Middle frontal gyrus (tissue), 1 donor: ENCODE results near the gene NPM3.

Experiments
- DNase-seq: peaks from one replicate; pipeline ENCODE4 v3.0.0-alpha.2; 2015; ENCODE audit warnings: low spot score; ENCODE audit errors: extremely low spot score

The NPM3 gene

DNA sequence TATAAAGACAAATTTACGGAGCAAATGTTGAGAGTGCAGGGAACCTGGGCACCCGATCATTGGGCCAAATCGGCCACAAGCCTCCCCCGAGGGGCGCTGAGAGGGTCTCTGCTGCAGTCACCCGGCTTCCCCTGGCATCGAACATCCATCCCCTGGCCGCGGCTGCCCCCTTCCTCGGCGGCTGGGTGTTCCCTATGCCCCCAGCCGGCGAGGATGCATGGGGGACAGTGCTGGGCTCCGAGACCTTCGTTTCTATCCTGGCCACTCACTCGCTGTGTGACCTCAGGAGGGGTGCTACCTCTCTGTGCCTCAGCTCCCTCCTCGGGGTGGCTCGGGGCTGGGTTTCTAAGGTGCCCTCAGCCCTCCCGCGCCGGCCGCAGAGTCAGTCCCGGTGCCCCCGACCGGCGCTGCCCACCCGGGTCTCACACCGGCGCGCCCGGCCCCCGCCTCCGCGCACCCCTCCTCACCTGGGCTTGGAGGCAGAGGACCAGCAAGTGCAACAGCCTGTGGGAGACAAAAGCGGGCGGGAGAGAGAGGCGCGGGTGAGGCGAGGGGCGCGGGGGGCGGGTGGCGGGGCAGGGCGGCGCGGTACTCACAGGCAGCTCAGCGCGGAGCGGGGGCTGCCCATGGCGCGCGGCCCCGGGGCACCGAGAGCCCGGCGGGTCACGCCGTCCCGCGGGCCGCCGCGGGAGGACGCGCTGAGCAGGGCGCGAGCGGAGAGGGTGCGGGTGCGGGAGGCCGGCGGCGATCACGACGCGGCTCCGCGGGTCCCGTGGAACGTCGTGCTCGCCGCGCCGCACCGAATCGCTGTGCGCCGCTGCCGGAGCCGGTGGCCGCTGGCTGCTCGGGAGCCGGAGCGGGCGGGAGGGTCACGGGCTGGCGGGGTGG lies 7.7 kb downstream of the NPM3 start, which contains the start of gene FGF8:
Gene FGF8 (minus strand): TSS at position 842 of the 888 bp plus-strand sequence. CDS start 214 bp downstream, at position 628.
- DNase-seq, result no peak

DNA sequence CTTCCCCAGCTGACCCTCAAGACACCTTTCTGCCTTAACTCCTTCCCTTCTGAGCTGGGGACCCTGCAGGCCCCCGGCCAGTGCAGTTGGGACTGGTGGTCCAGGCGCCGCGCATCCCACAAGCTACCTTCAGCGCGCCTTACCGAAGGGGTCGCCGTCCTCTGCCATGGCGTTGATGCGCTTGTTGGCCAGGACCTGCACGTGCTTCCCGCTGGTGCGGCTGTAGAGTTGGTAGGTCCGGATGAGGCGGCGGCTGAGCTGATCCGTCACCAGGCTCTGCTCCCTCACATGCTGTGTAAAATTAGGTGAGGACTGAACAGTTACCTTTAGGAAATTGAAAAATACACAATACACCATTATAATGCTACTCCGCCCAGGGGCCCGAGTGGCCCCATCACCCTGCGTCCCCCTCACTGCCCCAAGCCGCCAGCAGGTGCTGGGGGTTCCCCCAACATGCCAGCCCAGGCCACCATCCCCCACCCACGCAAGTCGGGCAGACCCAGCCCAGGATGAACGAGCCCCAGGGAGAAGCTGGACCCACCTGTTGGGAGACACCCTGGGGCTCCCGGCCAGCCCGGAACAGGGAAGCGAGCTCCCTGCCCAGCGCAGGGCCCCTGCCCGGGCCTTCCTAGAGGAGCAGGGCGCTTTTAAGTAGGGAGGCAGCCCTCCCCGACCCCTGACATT lies 8.5 kb downstream of the NPM3 start:
- no peak for DNase-seq

DNA sequence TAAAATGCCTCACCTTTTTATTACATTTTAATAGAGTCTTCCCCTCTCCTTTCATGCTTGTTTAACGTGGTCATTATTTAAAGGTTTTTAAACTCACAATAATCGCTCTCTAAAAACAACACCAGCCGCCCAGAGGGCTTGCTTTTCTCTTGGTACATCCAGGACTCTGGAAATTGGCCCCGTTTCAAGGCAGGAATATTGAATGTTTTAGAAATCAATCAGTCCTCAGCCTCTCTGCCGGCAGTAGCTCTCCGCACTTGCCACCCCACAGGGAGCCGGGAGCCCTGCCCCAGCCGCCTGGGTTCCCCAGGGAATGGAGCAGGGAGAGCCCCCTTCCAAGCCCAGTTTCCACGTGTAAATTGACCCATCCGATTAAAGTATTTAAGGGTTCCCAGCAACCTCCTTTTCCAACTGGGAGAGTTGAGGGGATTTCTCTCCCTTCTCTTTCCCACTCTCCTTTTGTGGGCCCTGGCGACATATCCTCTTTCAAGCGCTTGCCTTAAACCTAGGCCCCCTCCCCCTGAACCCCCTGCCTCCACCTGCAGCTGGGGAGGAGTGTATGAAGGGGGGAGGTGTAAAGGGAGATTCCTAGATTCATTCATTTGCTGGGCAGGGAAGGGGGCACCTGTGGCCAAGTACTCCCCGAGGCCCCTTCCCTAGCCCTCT lies 9.2 kb downstream of the NPM3 start:
- no peak for DNase-seq

DNA sequence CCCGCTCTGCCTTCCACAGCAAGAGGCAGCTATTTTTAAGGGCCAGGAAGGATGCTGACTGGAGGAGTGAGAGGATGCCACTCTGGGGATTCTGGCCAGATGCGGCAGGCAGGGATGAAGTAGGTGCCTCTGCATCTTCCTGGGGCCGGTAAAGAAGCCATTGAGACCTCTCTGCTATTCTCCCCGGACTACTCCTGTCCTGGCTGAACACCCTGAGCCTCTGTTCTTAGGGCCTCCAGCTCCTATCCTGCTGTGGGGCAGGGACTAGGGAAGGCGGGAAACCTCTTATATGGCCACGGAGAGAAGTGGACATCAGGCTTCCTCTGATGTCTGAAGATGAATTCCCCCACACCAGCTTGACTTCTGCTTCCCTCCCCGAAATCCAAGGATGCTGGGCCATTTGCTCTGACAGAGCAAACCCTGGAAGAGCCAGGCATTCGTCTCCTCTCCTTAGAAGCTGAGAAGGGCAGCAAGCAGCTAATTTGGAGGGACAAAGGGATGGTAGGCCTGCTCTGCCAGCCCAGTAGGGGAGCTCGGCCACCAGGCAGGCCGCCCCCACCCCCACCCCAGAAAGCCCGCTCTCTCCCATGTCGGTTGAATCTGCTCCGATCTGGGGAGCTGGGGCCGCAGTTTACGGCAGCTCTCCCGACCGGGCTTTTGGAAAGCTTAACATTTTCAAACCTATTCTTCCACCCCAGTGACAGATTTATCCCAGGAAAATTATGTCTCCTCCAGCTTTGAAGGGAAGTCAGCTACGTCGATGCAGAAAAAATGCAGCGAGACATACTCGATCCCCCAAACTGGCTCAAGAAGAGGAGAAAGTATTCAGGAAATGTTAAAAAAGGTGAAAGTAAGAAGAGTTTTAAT lies 10.1 kb downstream of the NPM3 start:
- no peak for DNase-seq

DNA sequence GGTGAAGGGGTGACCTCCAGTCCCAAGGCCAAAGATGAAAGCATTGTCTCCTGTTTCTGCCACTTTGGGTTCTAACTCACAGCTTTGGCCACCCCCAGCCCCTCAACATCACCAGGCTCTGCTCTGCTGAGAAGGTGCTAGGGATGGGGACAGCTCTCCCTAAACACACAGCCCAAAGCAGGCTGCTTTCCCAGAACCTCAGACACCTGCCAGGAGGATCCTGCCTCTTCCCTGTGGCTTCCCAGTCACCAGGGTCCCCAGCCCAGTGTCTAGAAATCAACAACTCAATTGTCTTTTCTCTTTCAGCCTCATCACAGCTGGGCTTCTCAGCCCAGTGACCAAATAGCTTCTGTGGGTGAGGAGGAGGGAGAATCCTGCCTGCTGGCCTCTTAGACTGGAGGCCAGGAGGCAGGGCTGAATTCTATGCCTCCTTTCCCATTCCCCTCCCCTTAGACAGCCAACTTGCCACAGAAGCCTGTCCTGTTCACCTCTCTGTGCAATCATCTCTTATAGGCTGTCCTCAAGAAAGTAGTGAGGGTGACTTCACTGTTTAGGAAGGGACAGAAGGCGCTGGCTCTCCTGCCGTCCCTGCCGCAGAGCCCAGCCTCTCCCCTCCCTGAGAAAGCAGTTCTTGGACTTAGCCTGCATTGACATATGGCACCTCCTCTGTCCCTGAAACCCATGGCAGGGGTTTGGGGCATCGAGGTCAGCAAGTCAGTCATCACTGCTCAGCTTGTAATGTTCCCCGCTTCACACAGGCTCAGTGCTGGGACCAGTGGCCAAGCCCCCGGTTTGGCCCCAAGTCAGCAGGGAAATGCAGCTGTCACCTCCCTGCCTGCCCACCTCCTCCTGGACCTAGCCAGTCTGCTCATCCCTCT lies 11.0 kb downstream of the NPM3 start:
- DNase-seq, result no peak

DNA sequence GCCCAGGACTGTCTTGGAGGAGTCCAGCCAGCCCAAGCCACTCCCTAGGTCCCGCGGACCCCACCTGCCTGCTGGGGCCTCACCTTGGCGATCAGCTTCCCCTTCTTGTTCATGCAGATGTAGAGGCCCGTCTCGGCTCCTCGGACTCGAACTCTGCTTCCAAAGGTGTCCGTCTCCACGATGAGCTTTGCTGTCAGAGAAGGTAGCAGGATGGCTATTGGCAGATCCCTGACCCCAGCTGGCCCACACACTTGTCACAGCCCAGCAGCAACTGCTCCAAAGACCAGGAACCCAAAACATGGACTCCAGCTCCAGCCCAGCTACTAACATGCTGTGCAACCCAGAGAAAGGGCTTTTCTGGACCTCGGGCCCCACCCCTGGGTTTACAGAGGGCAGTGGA lies 11.9 kb downstream of the NPM3 start:
- DNase-seq, result no peak

DNA sequence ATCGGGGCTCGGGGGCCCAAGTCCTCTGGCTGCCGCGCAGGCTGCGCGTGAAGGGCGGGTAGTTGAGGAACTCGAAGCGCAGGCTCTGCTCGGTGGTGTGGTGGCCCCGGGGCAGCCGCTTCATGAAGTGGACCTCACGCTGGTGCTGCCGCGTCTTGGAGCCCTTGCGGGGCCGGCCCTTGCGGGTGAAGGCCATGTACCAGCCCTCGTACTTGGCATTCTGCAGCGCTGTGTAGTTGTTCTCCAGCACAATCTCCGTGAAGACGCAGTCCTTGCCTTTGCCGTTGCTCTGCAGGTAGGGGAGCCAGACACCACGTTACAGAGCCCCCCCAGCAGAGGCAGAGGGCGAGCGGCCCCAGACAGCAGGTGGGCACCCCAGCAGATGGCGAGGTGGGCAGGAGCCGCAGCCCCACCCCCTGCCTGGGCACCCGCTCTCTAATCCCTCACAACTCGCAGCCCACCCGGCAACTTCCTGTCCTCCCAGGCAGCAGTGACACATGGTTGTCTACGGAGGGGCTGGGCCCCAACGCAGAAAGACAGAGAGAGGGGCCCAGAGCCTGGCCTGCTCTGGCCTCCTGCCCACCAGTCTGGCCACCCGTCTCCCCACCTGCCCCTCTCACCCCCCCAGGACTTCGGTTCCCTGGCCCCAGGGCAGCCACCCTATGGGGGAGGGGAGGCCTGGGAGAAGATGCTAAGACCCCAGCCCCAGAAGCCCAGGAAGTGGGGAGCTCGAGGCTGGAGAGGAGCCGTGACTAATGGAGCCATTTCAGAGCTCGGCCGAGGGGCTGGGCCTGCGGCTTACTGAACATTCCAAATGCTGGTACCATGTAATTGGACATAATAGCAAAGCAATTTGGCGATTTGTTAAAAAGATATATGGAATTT lies 12.7 kb downstream of the NPM3 start:
- no peak for DNase-seq

DNA sequence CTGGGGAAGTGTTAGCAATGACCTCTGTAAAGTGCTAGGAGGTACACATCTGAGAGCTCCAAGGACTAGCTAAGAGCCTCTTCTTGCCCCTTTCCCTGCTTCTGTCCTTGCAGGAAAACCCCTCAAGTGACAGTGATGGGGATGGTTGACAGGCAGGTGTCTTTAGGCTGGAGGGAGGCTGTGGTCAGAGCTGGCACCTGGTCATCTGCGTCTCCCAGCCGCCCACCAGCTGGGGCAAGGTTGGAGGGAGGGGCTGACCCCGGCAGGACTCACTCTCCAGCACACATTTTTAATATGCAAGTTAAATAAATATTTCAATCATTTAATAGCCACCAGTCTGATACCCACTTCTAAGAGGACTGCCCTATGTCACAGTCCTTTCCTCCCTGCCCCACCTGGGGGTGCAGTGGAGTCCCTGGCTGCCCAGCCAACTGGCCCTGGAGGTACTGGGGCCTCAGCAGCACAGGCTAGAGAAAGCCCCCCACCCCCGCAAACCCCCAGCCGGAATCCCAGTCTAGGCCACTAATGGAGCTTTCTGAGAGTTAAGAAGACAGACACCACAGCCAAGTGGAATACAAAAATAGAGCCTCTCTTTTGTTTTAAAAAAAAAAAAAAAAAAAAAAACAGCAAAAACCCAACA lies 13.6 kb downstream of the NPM3 start:
- DNase-seq, result no peak

DNA sequence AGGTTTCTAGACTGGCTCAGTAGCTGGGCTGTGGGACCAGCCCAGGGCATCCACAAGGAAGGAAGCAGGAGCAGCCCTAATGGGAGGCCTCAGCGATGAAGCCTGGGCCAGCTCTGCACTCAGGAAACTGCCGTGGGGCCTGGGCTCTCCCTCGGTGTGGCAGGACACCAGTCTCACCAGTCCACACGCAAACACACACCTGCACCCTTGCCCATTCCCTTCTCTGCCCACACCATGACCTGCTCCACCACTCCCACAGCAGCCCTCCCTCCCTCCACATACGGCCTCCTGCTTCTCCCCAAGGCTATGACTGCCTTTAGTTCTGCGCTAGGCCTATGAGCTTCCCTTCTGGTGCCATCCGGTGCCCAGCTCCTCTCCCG lies 14.5 kb downstream of the NPM3 start:
- no peak for DNase-seq

DNA sequence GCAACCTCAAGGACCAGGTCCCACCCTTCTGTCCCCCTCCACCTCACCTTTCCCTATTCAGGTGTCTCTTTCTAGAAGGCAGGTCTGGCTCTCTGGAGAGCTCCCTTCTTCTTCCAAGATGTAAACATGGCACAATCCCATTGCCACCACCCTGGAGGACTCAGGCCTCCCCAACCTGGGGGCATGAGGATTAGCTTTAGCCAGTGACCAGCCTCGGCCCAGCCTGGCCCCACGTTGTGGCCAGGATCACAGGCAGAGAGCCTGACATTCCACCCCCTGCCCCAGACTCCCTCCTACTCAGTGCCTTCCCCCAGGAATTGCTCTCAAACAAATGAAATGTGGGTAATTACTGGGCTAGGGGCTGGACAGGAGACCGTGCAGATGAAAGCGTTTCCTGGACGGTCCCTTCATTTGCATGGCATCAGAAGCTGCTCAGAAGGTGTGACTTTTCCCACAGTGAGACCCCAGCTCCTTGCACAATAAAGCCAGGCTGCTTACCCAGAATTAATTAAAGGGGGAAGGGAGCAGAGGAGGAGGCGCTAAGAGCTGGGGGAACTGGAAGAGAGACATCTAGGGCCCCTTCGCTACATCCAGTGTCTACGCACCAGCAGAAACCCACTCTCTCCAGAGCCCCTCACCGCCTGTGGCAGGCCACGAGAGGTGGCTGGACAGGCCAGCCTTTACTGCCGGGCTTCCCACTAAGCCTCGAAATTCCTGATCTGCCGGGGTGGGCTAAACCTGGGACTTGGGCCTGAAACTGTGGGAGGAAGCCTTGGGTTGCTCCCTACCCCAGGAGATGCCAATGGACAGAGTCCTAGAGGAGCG lies 15.1 kb downstream of the NPM3 start:
- DNase-seq, result no peak

DNA sequence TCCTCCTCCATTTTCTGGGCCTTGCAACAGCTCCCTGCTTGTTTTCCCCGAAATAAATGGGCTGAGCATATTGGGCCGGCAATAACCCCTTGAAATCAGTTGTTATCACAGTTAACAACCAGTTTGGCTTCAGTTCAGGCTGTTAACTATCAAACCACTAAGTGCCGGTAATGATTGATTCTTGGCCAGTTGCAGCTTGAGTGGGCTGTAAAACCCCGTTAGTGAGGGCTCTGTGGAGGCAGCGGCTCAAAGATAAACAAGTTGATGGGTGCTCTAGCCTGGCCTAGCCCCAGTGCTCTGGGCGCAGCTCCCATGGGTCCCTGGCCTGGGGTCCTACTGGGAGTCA lies 15.7 kb downstream of the NPM3 start:
- DNase-seq, result no peak

DNA sequence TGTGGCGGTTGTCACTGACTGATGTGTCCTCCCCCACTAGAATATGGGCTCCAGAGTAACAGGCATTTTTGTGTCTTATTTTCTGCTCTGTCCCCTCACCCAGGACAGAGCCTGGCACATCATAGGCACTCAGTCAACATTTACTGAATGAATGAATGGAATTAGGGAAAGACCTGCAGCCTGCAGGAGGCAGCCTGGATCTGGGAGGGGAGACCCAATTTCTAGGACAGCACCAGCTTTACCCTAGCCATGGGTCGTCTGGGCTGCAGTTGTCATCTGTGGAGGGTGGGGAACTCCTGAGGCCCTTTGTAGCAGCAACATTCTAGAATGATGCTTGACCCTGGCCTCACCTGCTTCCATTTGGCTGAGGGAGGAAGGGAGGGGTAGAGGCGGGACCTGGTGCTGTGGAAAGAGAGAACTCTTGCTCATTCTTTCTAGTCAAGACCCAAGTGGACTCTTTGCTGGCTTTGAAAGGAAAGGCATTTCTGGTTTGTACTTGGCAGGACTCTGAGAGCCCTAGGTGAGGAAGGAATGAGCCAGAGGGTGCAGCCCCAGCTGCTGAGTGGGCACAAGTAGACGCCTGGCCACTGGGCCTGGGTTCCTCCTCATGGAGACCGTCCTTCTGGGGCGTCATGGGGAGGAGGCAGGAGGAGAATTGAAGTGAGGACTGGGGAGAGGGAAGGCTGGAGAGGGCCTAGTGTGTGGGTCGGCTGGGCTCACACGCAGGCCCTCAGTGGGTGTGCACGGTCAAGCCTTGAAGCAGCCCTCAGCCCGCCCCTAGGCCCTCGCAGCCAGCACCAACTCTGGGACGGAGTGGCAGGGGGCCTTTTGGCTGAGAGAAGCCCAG lies 16.3 kb downstream of the NPM3 start:
- DNase-seq, result no peak

DNA sequence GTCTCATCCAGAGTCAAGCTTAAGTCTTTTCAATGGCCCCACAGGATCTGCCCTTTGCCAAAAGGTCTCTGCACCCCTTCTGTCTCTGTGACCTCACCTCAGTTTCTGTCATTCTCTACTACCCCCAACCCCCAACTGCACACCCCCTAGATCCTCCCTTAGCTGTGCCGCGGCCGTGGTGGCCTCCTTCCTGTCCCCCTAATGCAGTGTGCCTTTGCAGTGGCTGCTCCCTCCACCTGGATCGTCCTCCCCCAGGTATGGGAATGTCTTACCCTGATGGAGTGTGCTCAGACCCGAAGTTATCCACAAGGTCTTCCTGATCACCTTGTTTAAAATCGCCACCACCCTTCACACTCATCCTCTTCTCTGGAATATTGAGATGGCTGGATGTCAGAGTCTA lies 16.9 kb downstream of the NPM3 start:
- no peak for DNase-seq

DNA sequence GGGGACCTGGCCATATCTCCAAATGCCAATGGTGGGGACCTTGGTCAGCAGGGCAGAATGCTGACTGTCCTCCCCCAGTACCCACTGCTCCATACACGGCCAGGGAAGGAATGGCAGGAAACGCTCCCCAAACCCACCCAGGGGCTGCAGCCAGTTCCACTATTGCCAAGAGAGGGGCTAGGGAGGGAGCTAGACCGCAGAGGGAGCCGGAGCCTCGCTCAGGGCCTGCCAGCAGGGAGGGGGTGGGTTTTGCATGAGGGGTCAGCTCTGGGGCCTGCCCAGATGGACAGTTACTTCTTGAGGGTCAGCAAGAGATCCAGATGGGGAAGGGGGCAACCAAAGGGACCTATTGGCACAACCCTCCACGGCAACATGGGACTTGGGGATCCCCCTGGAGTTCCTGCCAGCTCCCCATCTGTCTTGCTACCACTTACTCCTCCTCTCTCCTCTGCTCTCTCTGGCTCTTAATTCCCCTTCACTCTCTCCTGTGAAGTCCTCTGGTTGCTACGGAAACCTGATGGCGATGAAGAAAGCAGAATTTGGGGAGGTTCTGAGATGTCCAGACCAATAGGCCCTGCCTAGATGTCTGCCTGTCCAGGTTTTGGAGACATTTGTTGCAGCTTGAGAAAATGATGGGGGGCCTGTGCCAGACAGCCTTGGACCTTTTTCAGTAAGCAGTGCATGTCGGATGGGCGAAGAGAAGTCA lies 20.0 kb downstream of the NPM3 start:
- no peak for DNase-seq

DNA sequence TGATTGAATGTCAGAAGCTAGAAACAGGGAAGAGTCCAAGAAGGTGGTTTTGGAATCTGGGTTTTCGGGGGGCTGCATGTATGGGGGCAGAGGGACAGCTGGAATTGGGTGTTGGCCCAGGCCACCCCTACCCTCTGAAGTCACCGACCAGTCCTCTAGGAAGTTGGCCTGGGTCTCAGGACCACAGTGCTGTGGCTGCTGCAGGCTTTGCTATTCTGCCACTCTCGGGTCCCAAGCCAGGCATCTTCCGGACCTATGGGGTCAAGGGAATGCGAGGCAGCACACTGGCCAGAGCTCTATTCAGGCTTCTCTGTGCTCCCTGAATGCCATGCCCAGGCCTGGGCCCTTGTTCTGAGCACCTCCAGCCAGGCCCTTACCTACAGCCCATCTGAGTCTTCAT lies 20.5 kb downstream of the NPM3 start:
- no peak for DNase-seq

DNA sequence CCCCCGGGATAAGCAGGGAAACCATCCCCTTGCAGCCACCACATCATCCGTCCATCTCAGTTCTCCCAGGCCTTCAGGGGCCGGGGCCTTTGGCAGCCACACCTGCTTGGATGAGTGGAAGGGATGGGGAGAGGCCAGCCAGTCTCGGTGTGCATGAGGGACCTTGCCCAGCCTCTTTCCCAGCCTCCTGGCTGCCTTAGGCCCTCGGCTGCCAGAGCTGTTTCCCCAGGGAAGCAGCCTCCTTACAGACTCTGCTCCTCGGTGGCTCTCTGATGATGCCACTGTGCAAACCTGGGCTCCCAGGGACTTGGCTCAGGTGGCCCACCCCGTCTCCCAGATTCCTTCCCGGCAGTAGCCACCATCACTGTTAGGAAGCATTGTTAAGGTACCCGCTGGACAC lies 22.0 kb downstream of the NPM3 start:
- no peak for DNase-seq
